HG03135 (cell line): Measurements from ENCODE around the gene PPARG.
"Not testable (repeated sequence)": the region's sequence is repeated elsewhere in the genome, so short reads cannot be mapped to it uniquely, and the experiment has no call there.

Experiments used
- ATAC-seq: cut with Tn5 transposase; IDR thresholded peaks from one replicate; pipeline ENCODE4 v1.9.1; 2021; ENCODE audit warnings: mild to moderate bottlenecking, moderate library complexity; ENCODE audit not compliant: unreplicated experiment

PPARG gene

DNA sequence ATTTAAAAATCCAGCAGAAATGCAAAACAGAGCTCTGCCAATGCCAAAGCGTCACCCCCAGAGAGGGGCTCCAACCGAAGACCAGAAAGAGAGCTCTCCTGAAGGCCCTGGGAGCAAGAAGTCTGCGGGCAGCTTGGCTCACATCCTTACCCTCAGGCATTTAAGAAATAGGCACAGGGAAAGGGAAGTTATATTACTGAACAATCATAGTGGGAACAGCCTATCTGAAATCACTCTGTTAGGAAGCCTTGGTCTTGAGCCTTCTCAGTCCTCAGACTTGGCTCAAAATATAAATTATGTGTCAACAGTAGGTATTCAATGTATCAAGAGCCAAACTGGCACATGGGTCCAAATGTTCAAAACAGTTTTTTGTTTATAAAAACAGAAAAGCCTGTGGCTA is 10.3 kb upstream of the PPARG start:
- no peak for ATAC-seq

DNA sequence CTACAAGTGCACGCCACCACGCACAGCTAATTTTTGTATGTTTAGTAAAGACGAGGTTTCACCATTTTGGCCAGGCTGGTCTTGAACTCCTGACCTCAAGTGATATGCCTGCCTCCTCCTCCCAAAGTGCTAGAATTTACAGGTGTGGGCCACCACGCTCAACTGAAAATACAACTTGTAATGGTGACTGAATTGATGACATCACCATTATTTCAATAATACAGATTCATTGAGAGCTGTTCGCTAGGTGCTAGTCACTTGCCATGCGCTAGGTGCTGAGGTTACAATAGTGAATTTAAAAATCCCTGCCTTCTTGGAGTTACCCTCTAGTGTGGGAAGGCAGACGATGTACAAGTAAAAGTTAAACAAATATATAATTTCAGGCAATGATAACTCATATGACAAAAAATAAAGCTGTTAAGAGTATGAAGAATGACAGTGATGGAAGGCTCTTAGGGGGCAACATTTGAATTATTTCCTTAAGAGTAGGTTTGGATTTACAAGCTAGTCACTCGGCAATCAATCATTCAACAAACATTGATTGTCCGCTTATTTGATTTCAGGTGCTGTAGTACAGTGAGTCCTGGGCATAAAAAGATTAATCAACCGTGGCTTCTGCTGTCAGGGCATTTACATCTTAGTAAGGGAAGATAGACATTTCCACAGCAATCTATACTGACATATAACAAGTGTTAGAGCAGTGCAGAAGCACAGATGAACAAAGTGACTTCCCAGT is 9.1 kb upstream of the PPARG start:
- no peak for ATAC-seq

DNA sequence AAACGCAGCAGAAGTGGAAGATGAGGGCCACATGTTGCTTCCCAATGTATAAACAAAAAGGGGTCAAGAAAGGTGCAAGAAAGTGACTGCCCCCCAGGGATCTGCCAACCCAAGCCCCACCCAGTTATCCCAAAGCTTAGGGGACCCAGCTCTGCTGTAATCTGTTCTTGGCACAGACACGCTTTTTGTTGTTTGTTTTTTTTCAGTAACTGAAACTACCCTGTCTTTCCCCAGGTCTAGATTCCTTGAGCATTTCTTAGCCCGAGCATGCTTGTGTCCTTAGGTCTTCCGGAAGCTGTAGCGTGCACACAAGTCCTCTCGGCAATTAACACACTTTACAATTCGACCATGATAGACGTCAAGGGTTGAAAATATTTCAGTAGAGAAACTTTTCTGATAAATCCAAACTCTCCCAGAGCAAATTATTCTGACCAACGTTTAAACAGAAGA is 8.5 kb upstream of the PPARG start:
- ATAC-seq, result no peak

DNA sequence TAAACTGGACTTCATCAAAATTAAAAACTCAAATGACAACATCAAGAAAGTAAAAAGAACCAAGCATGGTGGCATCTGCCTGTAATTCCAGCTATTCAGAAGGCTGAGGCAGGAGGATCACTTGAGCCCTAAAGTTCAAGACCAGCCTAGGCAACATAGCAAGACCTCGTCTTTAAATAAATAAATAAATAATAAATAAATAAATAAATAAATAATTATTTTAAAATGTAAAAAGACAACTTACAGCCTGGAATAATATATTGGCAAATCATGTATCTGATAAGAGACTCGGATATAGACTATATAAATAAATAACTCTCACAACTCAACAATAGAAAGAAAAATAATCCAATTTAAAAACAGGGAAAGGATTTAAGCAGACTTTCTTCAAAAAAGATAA is 4.3 kb upstream of the PPARG start:
- ATAC-seq, result no peak

DNA sequence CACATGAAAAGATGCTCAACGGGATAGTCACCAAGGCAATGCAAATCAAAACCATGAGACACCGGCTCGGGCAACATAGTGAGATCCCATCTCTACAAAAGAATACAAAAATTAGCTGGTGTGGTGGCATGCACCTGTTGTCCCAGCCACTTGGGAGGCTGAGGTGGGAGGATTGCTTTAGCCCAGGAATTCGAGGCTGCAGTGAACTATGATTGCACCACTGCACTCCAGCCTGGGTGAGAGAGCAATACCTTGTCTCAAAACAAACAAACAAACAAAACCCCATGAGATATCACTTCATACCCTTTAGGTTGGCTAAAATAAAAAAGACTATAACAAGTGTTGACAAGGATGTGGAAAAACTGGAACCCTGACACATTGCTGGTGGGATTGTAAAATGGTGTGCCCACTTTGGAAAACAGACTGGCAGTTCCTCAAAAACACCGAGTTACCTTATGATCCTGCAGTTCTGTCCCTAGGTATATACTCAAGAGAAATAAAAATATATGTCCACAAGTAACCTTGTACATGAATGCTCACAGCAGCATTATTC is 3.8 kb upstream of the PPARG start:
- no peak for ATAC-seq

DNA sequence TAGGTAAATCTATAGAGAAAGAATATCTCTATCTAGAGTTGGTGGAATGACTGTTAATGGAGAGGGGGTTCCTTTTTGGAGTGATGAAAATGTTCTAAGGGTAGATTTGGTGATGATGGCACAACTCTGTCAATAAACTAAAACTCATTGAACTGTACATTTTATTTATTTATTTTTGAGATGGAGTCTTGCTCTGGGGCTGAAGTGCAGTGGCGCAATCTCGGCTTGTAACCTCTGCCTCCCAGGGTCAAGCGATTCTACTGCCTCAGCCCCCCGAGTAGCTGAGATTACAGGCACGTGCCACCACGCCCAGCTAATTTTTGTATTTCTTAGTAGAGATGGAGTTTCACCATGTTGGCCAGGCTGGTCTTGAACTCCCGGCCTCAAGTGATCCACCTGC is 3.1 kb upstream of the PPARG start:
- not testable (repeated sequence) for ATAC-seq

DNA sequence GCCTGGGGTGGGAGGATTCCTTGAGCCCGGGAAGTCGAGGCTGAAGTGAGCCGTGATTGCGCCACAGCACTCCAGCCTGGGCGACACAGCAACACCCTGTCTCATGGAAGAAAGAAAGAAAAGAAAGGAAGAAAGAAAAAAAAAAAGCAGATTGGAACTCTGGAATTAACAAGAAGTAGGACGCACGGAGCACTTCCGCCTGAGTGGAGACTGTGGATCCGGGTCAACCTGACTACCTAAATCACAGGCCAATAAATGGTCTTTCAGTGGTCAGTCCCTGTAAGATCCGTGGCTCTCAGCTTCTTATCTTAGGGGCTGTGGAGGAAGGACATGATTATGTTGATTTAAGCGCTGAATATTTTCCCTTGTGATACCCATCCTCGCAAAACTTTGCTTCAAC is 2.4 kb upstream of the PPARG start:
- no peak for ATAC-seq

DNA sequence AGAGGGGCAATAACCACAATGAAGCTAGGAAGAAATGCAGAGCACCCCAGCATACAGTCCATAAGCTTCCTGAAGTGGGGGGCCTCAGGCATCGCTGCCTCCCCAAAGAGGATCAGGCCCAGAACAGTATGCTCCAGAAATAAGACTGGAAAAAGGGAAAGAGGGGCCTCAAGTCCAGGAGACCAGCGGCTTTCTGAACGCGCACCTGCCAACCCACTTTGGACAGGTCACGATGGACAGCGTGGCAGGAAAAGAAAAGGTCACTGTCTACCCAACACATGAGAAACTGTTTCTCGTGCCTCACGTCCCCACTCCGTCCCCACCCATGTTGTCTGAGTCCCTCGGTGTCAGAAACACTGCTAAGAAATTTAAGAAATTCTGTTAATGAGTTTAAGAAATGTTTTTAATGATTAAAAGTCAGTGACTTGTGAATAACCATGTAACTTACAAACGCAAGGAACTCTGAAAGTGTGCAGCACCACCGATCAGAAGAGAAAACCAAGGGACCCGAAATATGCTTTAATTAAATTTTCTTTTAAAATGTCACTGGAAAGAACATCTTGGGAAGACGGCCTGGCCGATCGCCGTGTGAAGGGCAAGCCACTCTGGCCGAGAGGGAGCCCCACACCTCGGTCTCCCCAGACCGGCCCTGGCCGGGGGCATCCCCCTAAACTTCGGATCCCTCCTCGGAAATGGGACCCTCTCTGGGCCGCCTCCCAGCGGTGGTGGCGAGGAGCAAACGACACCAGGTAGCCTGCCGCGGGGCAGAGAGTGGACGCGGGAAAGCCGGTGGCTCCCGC is 1.7 kb upstream of the PPARG start:
- no peak for ATAC-seq

DNA sequence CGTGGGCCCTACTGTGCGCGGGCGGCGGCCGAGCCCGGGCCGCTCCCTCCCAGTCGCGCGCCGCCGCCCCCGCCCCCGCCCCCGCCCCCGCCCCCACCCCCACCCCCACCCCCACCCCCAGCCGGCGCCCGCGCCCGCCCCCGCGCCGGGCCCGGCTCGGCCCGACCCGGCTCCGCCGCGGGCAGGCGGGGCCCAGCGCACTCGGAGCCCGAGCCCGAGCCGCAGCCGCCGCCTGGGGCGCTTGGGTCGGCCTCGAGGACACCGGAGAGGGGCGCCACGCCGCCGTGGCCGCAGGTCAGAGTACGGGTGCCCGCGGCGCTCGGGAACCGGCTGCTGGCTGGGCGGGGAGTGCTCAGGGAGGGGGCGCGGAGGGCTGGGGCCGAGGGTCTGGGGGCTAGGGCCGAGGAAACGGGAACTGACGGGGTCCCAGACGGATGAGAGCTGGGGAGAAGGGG is 1.1 kb upstream of the PPARG start:
- no peak for ATAC-seq

DNA sequence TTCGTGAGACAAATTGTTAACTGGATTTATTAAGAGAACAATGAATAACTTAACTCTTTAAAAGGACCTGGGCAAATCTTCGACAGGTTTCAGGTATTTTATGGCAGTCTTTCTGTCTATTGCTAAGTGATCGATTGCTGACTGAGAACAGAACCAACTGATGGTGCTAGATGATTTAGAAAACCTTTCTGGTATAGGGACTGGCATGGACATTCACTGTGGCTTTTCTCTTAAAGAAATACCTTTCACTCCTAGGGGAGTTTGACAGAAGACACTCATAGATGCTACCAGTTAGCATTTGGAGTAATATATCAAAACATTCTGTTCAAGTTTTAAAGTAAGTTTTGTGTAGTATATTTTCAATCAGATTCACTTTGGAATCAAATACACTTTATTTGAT is 654 bp downstream of the PPARG start:
- ATAC-seq, result no peak

DNA sequence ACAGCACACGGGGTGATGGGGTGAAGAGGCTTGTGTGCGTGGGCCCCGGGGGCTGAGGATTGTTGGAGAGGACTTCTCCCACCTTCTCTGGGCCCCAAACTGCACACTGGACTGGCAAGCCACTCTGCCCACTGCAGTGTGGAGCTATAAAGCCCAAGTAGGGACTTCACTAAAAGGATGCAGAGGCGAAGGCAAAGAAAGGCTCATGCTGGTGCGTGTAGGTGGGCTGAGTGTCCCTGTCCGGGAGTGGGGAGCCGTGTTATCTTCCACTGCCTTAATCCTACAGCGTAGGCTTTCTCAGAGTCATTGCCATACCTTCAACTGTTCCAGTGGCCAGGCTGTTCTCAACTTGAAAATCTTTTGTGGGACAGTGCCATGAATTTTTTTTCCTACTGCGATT is 3.9 kb downstream of the PPARG start:
- no peak for ATAC-seq

DNA sequence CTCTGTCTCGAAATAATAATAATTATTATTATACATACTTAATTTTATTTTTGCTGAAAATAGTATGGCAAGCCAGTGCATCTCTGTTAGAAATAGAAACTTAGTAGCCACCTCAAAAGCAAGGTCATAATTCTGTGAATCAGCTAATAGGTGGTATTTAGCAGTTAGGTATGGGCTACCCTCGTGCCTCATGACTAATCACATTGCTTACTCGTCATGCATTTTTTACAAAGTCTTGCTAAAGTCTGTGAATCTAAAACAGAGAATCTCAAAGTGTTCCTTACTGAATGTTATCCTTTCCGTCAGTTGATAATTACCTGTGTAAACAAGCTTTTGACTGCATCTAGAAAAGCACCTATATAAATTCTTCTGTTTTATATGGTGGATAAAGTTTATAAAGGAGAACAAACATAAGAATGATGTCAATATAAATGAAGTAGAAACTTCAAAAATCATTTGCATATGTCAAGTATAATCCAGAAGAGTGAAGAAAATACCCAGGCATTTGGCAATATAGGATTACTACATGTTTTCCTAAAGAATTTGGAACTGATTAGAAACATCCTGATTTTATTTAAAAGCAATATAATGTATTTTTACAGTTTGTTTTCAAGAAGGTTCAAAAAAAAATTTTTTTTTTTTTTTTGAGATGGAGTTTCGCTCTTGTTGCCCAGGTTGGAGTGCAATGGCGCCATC is 6.2 kb downstream of the PPARG start:
- no peak for ATAC-seq

DNA sequence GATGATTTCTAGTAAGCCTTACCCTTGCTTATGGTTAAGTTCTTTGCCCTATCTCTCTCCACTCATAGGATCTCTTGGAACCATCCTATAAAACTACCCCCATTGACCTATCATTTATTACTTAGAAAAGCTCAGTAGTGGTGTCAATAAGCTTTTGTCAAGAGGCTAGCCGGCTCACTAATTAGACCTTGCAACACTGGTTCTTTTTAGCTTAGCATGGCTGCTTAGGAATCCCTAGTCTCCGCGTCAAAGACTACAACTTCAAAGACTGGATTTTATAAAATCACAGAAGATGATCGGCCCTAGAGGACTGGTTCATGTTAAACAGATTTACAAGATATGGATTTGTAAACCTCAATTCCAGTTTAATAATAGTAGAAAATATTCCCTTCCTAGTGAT is 7.6 kb downstream of the PPARG start:
- no peak for ATAC-seq

DNA sequence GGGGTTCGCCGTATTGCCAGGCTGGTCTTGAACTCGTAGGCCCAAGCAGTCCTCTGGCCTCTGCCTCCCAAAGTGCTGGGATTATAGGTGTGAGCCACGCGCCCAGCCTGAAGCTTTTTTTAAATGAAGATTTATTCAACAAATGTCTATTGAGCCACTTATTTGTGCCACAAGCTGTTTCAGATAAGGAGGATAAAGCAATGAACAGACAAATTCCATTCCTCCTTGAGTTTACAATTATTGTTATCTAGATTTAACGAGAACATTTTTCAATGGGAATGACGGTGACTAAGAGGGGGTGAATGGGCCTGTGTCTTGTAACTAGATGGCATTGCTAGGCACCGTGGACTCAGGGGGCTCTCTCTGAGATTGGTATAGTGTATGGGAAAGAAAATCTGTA is 10.2 kb downstream of the PPARG start:
- ATAC-seq, result no peak

DNA sequence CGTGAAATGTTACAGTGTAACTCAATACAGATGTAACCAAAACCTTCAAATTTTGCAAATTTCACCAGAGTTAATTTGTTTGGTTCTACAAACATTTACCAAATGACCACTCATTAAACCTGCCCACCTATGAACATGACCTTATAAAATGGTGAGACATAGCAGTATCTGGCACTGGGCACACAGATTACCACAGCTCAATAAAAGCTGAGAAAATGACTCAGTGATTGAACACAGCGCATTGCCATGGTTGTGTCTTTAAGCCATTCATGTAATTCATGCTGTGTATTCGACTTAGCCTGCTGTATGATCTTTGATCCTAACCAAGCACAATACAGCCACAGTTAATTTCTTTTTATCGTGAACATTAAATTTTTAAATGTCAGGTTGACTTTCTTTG is 11.3 kb downstream of the PPARG start:
- no peak for ATAC-seq

DNA sequence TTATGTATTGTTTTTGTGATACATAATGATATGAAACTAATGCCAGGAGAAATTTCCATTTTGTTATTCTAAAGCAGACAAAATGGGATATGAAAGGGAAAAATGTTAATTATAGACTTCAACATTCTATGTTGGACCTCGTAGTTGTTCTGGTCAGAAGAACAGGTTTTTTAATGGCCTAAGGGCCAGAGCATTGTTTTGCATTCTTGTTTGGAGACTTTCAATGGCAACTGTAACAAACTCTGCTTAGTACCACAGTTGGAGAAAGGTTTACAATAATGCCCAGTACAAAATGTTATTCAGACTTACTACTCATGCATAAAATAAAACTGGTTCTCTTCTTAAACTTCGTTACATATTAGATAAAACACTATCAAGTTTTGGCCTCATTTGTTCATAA is 12.2 kb downstream of the PPARG start:
- ATAC-seq, result no peak

DNA sequence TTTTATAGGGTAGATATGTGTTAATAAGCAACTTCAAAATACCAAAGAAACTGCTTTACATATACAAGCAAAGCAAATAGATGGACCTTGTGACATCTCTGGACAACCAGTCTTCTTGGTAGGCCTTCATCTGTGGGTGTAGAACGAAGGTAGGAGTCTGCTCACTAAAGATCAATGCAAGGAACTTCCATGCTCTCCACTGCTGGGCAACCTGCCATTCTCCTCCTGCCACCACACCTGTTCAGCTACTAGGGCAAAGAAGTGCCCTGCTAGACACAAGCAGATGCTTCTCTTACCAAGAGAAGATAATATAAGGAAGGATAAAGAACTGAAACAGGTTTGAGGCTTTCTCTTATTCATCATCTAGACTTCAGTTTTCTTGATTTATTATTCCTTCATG is 12.6 kb downstream of the PPARG start:
- ATAC-seq, result no peak

DNA sequence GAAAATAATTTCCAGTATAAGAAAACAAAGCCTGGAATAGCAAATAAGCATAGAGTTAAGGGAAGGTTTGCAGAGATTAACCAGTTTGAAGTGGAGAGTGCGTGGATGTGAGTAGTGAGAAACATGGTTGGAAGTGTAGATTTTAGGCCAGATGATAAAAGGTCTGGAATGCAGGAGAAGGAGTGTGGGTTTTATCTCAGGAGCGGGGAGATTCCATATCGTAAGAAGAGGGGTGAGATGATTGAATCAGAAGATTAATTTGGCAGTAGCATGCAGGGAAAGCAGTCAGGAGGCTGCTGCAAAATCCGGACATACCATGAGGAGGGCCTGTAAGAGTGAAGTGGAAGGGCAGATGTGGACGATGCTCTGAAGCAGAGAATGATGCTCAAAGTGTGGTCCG is 13.7 kb downstream of the PPARG start:
- ATAC-seq, result no peak

DNA sequence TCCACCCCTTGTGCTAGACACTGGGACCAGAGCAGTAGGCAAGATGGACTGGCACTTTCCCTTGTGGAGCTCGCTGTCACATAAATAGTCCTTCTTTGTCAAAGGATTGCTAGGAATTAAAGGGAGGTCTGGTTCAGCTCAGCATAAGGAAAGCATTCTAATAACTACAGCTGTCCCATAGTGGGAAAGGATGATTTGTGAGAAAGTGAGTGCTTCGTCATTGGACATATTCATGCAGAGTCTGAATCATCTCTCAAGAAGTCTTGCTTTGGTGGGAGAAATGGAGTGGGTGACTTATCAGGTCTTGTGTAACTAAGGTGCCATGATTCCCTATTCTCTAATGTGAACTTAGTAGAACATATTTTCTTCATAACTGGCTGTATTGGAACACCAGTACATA is 14.7 kb downstream of the PPARG start:
- no peak for ATAC-seq

DNA sequence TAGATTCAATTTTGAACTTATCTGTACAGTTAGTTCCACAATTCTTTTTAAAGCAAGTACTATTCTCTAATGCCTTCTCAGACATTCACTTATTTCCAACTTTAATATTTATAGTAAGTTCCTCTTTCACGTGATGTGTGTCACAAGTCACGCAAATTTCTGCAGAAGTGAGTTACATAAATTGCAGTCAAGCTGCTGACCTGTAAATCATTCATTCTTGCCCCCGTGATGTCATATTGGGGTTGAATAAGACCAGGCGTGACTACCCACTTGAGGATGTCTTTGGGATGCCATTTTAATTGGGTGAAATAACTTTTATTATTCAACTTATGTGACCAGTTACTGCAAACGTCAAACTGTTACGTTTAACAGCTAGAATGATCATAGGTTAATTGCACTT is 15.1 kb downstream of the PPARG start:
- ATAC-seq, result no peak

DNA sequence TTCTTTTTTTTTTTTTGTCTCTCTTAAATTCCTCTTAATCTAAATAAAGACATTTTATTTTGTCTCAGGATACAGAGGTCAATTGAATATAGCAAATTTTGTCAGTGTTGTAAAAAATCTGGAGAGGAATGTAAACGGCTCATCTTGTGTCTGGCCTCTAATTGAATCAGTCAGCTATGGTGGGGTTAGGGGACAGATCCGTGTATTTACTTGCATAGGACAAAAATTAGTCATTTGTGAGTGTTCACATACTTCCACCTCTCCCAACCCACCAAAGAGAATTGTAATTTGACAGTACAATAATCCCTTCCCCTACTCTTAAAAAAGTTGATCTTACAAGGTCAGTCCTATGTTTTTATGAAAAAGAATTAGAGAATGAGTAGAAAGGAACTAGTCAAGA is 18.3 kb downstream of the PPARG start:
- ATAC-seq, result no peak

DNA sequence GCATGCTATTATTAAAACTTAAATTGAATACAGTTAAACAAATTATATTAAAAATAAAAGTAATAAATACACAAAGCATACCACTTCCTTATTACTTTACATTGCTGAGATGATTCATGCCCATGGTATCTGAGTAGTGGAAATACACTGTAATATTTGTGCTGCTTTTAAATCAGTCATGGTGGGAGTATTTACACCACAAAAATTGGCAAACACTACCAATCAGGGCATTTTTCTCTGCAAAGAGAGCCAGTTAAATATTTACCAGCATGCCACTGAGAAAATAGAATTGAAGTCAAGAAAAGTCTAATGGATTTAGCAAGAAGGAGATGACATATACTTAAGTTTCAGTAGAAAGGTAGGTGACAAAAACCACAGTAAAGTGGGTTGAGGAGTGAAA is 19.6 kb downstream of the PPARG start:
- ATAC-seq, result no peak
